K562 (cell line): ENCODE results near the gene ATP5ME. TPM values are rescaled to one million over a fixed set of nuclear protein-coding genes. Genes with fewer than 3 reads are reported as not detected.

Experiments used
- ATAC-seq: fragments of 200-7000 bp; cut with Tn5 transposase; 3 replicates; pipeline ENCODE4 v1.9.1; 2020; ENCODE audit warnings: moderate library complexity
- BruUV-seq: library from RNA; stranded (reverse); fragments of 400-500 nt; replicated peaks from 2 replicates; lab custom pipeline; 2021; lab: Mats Ljungman, UMichigan
- CTCF ChIA-PET: fragments of 300-600 bp; formaldehyde crosslinking; extraction: SDS; loops from one replicate; lab custom pipeline; 2021; ENCODE audit warnings: low intra/inter-chr PET ratio; lab: Yijun Ruan, JAX
- POLR2A ChIA-PET: fragments of 300-600, 350-650 bp; sonication (Branson Sonifier 250); formaldehyde crosslinking; extraction: SDS; loops from one replicate; lab custom pipeline; 2021; ENCODE audit warnings: antibody characterized with exemption, inconsistent platforms; lab: Yijun Ruan, JAX
- DNase-seq, 4 experiments: peaks; one replicate each; pipeline versions ENCODE4 v3.0.0 to v3.0.0-alpha.2; 2011 to 2018; ENCODE audit warnings: low spot score in 3 of 4, mixed read lengths in 3 of 4; ENCODE audit errors: extremely low read depth in 1 of 4
- FAIRE-seq: peaks from 2 replicates; lab custom pipeline; 2011; peaks lifted over from hg19 to GRCh38; lab: Jason Lieb, UNC
- H2AFZ ChIP-seq: 2 replicates; pipeline ENCODE4 v1.6.0; 2011; ENCODE audit warnings: low read depth, low read length, control low read depth, inconsistent platforms
- H3K27ac ChIP-seq: fragments of 200-600 bp; 3 replicates; pipeline ENCODE4 v1.8.0; 2011; ENCODE audit warnings: low read depth, mild to moderate bottlenecking, control low read depth, inconsistent platforms, low read length, moderate library complexity, mixed read lengths; ENCODE audit errors: extremely low read depth
- H3K27me3 ChIP-seq, 2 experiments: fragments of 300-600 bp in 1 of 2; 2 replicates in 1 of 2; 3 replicates in 1 of 2; pipeline versions ENCODE4 v1.6.0 to v1.8.0; 2011; ENCODE audit warnings: inconsistent platforms in 2 of 2, low read length in 2 of 2, mild to moderate bottlenecking in 1 of 2, mixed read lengths in 1 of 2, moderate library complexity in 1 of 2; ENCODE audit not compliant: control insufficient read depth in 2 of 2, insufficient read depth in 2 of 2
- H3K36me3 ChIP-seq: fragments of 300-600 bp; 3 replicates; pipeline ENCODE4 v1.8.0; 2011; ENCODE audit warnings: mild to moderate bottlenecking, low read length, inconsistent platforms; ENCODE audit not compliant: control insufficient read depth, insufficient read depth
- H3K4me1 ChIP-seq, 2 experiments: fragments of 200-600 bp in 1 of 2; replicated peaks in 1 of 2; 2 replicates in 1 of 2; 3 replicates in 1 of 2; pipeline versions ENCODE4 v1.5.1 to v1.8.0; 2011; ENCODE audit warnings: inconsistent platforms in 2 of 2, low read length in 2 of 2, mild to moderate bottlenecking in 1 of 2, mixed read lengths in 1 of 2, moderate library complexity in 1 of 2; ENCODE audit not compliant: control insufficient read depth in 2 of 2, insufficient read depth in 2 of 2
- H3K4me2 ChIP-seq: 2 replicates; pipeline ENCODE4 v1.6.1; 2011; ENCODE audit warnings: low read length, control low read depth, inconsistent platforms, mixed read lengths; ENCODE audit not compliant: insufficient read depth
- H3K4me3 ChIP-seq: fragments of 200-600 bp; sonication (generic), shearing (Covaris generic); 2 replicates; pipeline ENCODE4 v1.5.1; 2016; ENCODE audit warnings: control low read depth, inconsistent platforms
- H3K79me2 ChIP-seq: fragments of 200-600 bp; 3 replicates; pipeline ENCODE4 v1.8.0; 2011; ENCODE audit warnings: low read length, inconsistent platforms; ENCODE audit not compliant: control insufficient read depth, insufficient read depth
- H3K9ac ChIP-seq, 2 experiments: 2 replicates each; pipeline versions ENCODE4 v1.6.0 to v1.6.1; 2011; ENCODE audit warnings: low read depth in 2 of 2, low read length in 2 of 2, control low read depth in 1 of 2, inconsistent platforms in 1 of 2, mild to moderate bottlenecking in 1 of 2, mixed read lengths in 1 of 2; ENCODE audit not compliant: insufficient read depth in 1 of 2
- H3K9me1 ChIP-seq: one replicate; pipeline ENCODE4 v1.6.0; 2011; ENCODE audit warnings: inconsistent platforms, mild to moderate bottlenecking, low read length, moderate library complexity; ENCODE audit not compliant: control insufficient read depth, insufficient read depth
- H3K9me3 ChIP-seq: replicated peaks from 2 replicates; pipeline ENCODE4 v1.5.1; 2011; ENCODE audit warnings: low read depth, low read length, inconsistent platforms; ENCODE audit not compliant: control insufficient read depth, insufficient read depth
- H4K20me1 ChIP-seq: replicated peaks from 2 replicates; pipeline ENCODE4 v1.6.1; 2011; ENCODE audit warnings: low read length, inconsistent platforms, mixed read lengths; ENCODE audit not compliant: control insufficient read depth, insufficient read depth
- FOXJ2 ChIP-seq: fragments of 200-800 bp; sonication (Bioruptor generic); IDR thresholded peaks from 2 replicates; pipeline ENCODE4 v1.6.1; 2016; ENCODE audit warnings: missing genetic modification characterization, missing compliant biosample characterization
- MEF2A ChIP-seq: IDR thresholded peaks from 2 replicates; pipeline ENCODE4 v1.6.1; 2011; ENCODE audit warnings: low read depth, mild to moderate bottlenecking, low read length, moderate library complexity; ENCODE audit not compliant: control insufficient read depth
- NR4A1 ChIP-seq, 2 experiments: fragments of 250-450 bp in 1 of 2; fragments of 450-650 bp in 1 of 2; sonication (Bioruptor Pico) in 1 of 2; IDR thresholded peaks; 2 replicates each; pipeline versions ENCODE4 v1.4.0 to v1.6.1; 2016 to 2020; ENCODE audit warnings: mild to moderate bottlenecking in 2 of 2, missing compliant biosample characterization in 1 of 2, missing genetic modification characterization in 1 of 2, moderate library complexity in 1 of 2
- ZBTB7A ChIP-seq: IDR thresholded peaks from 2 replicates; pipeline ENCODE4 v1.6.1; 2011; ENCODE audit warnings: low read depth, mild to moderate bottlenecking, low read length, moderate library complexity, borderline replicate concordance; ENCODE audit not compliant: control insufficient read depth
- ZNF212 ChIP-seq: fragments of 450-650 bp; formaldehyde crosslinking; IDR thresholded peaks from 2 replicates; pipeline ENCODE4 v1.4.0; 2020; ENCODE audit warnings: mild to moderate bottlenecking
- ZNF239 ChIP-seq: fragments of 250-450 bp; sonication (Bioruptor Pico); IDR thresholded peaks from 2 replicates; pipeline ENCODE4 v1.4.0; 2020; ENCODE audit warnings: mild to moderate bottlenecking
- ZNF24 ChIP-seq: fragments of 450-650 bp; IDR thresholded peaks from 2 replicates; pipeline ENCODE4 v1.6.1; 2016
- ZNF76 ChIP-seq: fragments of 250-450 bp; sonication (Bioruptor Pico); IDR thresholded peaks from 2 replicates; pipeline ENCODE4 v1.4.0; 2020; ENCODE audit warnings: mild to moderate bottlenecking, moderate library complexity, borderline replicate concordance
- WGBS: fragments of 100-300 bp; shearing (Covaris generic); methylation state at CpG from one replicate; pipeline ENCODE4 v1.1.6; 2016; ENCODE audit warnings: low coverage, mixed read lengths; ENCODE audit not compliant: insufficient coverage; ENCODE audit errors: missing lambda C conversion rate; 5-methylcytosine and 5-hydroxymethylcytosine counted together
- in situ Hi-C: fragments of 300-500 bp; cut with MboI; formaldehyde crosslinking; loops from 4 replicates; pipeline ENCODE4 v1.15.0; 2018; ENCODE audit warnings: inconsistent platforms, mixed read lengths
- intact Hi-C: fragments of 100-400 bp; cut with micrococcal nuclease; formaldehyde crosslinking; loops from 2 replicates; pipeline ENCODE4 v1.14.2; 2022
- polyA plus RNA-seq, 8 experiments: library from polyadenylated mRNA; depleted of rRNA in 4 of 8; stranded (reverse) in 5 of 8; unstranded in 3 of 8; fragments of >200 nt; fragmentation: Nextera tagmentation in 2 of 8; fragmentation: Illumina TruSeq in 1 of 8; extraction: Ambion mirVana in 2 of 8; extraction: Trizol in 1 of 8; gene quantifications; 2 replicates each; pipeline versions ENCODE4 v1.2.1 to v1.2.3, GENCODE V29; 2011 to 2014; ENCODE audit warnings: inconsistent platforms in 1 of 8, missing spikeins in 1 of 8
- total RNA-seq, 7 experiments: library from RNA; depleted of rRNA in 6 of 7; stranded (reverse); fragments of >200 nt in 6 of 7; fragmentation: Illumina TruSeq in 2 of 7; extraction: Trizol in 2 of 7; gene quantifications; 2 replicates each; pipeline versions ENCODE4 v1.2.1 to v1.2.3, GENCODE V29; 2011 to 2021; ENCODE audit warnings: low replicate concordance in 1 of 7
- TF ChIP-seq, protein P1 (sequence below): fragments of 250-450 bp; sonication (Bioruptor Pico); IDR thresholded peaks from 2 replicates; pipeline ENCODE4 v1.8.0; 2022; ENCODE audit warnings: inconsistent platforms, mild to moderate bottlenecking, moderate library complexity, borderline replicate concordance
- TF ChIP-seq, protein P2 (sequence below): fragments of 450-650 bp; IDR thresholded peaks from 2 replicates; pipeline ENCODE4 v1.6.1; 2017; ENCODE audit warnings: antibody characterized with exemption
- TF ChIP-seq, protein P3 (sequence below), 2 experiments: fragments of 450-650 bp in 1 of 2; sonication (generic) in 1 of 2; formaldehyde crosslinking in 1 of 2; IDR thresholded peaks in 1 of 2; conservative IDR thresholded peaks in 1 of 2; 2 replicates each; pipeline versions ENCODE4 v1.6.1 to v1.8.1; 2016 to 2023; ENCODE audit warnings: mild to moderate bottlenecking in 2 of 2, moderate library complexity in 2 of 2, inconsistent platforms in 1 of 2, missing genetic modification reagents in 1 of 2
- TF ChIP-seq, protein P4 (sequence below): fragments of 450-650 bp; IDR thresholded peaks from one replicate; pipeline ENCODE4 v1.6.1; 2018; ENCODE audit warnings: mild to moderate bottlenecking, moderate library complexity; ENCODE audit not compliant: partially characterized antibody
- TF ChIP-seq, protein P5 (sequence below): fragments of 250-450 bp; sonication (Bioruptor Pico); IDR thresholded peaks from 2 replicates; pipeline ENCODE4 v1.5.0; 2020; ENCODE audit warnings: mild to moderate bottlenecking

ATP5ME gene
- total and polyA plus RNA-seq, 9 of the 15 experiments (the other 6 are each of a cell fraction or from before 2014, with no cell fraction given), result 509 to 2,480 (median 887) TPM

DNA sequence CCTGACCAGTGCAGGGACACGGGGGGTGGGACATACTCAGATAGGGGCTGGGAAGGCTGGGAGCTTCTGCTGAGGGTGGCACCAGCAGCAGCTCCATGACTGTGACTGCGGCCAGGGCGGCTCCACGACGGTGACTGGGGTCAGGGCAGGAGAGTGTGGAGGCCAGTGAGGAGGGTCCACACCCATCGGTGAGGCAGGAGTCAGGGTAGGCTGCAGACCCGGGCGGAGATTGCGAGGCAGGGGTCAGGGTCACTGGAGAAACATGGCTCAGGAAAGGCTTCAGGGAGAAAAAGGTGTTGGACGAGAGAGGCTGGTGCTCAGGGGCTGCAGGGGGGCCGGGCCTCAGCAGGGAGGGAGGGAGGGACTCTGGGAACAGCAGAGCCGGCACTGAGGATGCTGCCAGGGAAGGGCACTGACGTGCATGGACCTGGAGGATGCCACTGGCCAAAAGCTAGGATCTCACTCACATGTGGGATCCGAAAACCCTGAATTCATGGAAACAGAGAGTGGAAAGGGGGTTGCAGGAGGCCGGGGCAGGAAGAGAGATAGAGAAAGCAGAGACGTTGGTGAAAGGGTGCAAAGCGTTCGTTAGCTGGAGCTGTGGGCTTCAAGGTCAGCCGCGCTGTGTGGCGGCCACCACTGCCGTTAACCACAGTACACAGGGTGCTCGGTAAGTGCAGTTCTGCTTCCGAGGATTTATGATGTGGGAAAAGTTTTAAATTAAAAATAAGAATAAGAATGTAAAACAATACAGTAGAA lies 22.0 kb downstream of the ATP5ME start:
- no peak for FAIRE-seq
- H3K9ac ChIP-seq, result no peak overlapping the region; a peak in 1 of 4 replicates
- peaks cover 0 to 69% of the 10 kb centered on the region in 2 experiments; a peak in 2 of 5 replicates for H3K4me1 ChIP-seq
- ChIA-PET POLR2A (interaction anchor here (0.7 kb wide), 1 partner anchor 34 kb away, joined by 4 read pairs; no protein-coding TSS in a partner anchor), CTCF (no interaction called here)
- H3K9me3 ChIP-seq, result no peaks in the 10 kb centered on the region
- H3K27ac ChIP-seq, result no peak overlapping the region
- no peak for DNase-seq
- no peaks in the 10 kb centered on the region for H3K36me3 ChIP-seq
- H3K9me1 ChIP-seq, result no peaks in the 10 kb centered on the region
- no peak for ATAC-seq
- no peaks in the 10 kb centered on the region for H3K79me2 ChIP-seq
- H3K4me3 ChIP-seq, result no peak overlapping the region
- intact Hi-C loops, result no loop called here
- in situ Hi-C loops, result no loop called here
- no peak overlapping the region for H2AFZ ChIP-seq
- no peaks in the 10 kb centered on the region for H4K20me1 ChIP-seq
- no peak overlapping the region for H3K4me2 ChIP-seq
- 17% methylated on average over 20 of the region's 24 CpGs for WGBS
- BruUV-seq, result no TSS peak
- peaks cover 35 to 82% of the 10 kb centered on the region in 2 experiments; a peak in 4 of 5 replicates for H3K27me3 ChIP-seq
- TF ChIP-seq ZNF76 (CRISPR knock-in tag), result no peak
- no peak for TF ChIP-seq NR4A1 (CRISPR knock-in tag; IDR thresholded peaks at IDR 0.05)
- no peak for TF ChIP-seq NR4A1 (tag; IDR thresholded peaks at IDR 0.05)
- no peak for TF ChIP-seq ZNF239 (CRISPR knock-in tag)
- no peak for TF ChIP-seq MEF2A
- TF ChIP-seq ZBTB7A, result no peak
- no peak for TF ChIP-seq FOXJ2 (tag)
- TF ChIP-seq, protein P1, sequence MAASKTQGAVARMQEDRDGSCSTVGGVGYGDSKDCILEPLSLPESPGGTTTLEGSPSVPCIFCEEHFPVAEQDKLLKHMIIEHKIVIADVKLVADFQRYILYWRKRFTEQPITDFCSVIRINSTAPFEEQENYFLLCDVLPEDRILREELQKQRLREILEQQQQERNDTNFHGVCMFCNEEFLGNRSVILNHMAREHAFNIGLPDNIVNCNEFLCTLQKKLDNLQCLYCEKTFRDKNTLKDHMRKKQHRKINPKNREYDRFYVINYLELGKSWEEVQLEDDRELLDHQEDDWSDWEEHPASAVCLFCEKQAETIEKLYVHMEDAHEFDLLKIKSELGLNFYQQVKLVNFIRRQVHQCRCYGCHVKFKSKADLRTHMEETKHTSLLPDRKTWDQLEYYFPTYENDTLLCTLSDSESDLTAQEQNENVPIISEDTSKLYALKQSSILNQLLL (CRISPR knock-in tag), result no peak
- TF ChIP-seq, protein P2, sequence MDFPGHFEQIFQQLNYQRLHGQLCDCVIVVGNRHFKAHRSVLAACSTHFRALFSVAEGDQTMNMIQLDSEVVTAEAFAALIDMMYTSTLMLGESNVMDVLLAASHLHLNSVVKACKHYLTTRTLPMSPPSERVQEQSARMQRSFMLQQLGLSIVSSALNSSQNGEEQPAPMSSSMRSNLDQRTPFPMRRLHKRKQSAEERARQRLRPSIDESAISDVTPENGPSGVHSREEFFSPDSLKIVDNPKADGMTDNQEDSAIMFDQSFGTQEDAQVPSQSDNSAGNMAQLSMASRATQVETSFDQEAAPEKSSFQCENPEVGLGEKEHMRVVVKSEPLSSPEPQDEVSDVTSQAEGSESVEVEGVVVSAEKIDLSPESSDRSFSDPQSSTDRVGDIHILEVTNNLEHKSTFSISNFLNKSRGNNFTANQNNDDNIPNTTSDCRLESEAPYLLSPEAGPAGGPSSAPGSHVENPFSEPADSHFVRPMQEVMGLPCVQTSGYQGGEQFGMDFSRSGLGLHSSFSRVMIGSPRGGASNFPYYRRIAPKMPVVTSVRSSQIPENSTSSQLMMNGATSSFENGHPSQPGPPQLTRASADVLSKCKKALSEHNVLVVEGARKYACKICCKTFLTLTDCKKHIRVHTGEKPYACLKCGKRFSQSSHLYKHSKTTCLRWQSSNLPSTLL, result no peak
- no peak for TF ChIP-seq ZNF24
- TF ChIP-seq ZNF212, result no peak
- TF ChIP-seq, protein P3, sequence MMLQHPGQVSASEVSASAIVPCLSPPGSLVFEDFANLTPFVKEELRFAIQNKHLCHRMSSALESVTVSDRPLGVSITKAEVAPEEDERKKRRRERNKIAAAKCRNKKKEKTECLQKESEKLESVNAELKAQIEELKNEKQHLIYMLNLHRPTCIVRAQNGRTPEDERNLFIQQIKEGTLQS (IDR thresholded peaks at IDR 0.05), result no peak
- TF ChIP-seq, protein P3 (CRISPR knock-in tag; conservative IDR thresholded peaks at IDR 0.05), result no peak
- TF ChIP-seq, protein P4, sequence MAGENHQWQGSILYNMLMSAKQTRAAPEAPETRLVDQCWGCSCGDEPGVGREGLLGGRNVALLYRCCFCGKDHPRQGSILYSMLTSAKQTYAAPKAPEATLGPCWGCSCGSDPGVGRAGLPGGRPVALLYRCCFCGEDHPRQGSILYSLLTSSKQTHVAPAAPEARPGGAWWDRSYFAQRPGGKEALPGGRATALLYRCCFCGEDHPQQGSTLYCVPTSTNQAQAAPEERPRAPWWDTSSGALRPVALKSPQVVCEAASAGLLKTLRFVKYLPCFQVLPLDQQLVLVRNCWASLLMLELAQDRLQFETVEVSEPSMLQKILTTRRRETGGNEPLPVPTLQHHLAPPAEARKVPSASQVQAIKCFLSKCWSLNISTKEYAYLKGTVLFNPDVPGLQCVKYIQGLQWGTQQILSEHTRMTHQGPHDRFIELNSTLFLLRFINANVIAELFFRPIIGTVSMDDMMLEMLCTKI, result no peak
- TF ChIP-seq, protein P5, sequence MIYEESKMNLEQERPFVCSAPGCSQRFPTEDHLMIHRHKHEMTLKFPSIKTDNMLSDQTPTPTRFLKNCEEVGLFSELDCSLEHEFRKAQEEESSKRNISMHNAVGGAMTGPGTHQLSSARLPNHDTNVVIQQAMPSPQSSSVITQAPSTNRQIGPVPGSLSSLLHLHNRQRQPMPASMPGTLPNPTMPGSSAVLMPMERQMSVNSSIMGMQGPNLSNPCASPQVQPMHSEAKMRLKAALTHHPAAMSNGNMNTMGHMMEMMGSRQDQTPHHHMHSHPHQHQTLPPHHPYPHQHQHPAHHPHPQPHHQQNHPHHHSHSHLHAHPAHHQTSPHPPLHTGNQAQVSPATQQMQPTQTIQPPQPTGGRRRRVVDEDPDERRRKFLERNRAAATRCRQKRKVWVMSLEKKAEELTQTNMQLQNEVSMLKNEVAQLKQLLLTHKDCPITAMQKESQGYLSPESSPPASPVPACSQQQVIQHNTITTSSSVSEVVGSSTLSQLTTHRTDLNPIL (CRISPR knock-in tag), result no peak
